ENCODE measurements around the gene MYBPHL. TPM values are rescaled to one million over a fixed set of nuclear protein-coding genes. Genes with fewer than 3 reads are reported as not detected.

Gene MYBPHL
- total RNA-seq, 4 donors from 2014 or later = not detected

DNA sequence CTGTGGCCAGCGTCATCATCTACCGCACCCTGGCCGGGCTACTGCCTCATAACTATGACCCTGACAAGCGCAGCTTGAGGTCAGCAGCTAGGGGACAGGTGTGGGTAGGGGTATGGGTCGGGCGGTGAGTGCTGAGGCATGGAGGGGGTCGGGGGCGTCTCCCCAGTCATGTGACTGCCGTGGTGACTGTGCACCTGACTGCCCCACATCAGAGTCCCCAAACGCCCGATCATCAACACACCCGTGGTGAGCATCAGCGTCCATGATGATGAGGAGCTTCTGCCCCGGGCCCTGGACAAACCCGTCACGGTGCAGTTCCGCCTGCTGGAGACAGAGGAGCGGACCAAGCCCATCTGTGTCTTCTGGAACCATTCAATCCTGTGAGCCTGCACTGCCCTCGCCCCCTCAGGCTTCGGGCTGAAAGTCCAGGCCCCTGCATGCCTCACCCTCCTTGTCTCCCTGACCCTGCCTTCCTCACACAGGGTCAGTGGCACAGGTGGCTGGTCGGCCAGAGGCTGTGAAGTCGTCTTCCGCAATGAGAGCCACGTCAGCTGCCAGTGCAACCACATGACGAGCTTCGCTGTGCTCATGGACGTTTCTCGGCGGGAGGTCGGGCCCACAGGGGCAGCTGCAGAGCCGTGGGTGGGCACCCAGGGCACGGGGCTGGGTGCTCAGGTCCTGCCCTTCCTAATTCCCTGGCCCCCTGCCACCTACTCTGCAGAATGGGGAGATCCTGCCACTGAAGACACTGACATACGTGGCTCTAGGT, 37.4 kb downstream of the MYBPHL start:
- H3K36me3 ChIP-seq = peaks cover 0 to 80% (median 0%) of the 10 kb centered on the region in 3 donors

GRCh38 chr1:109268431-109269211, 38.2 kb downstream of the MYBPHL start:
- no peaks in the 10 kb centered on the region for H3K27me3 ChIP-seq
- H3K9me3 ChIP-seq = no peaks in the 10 kb centered on the region
- H3K4me1 ChIP-seq = peaks cover 0 to 21% (median 4%) of the 10 kb centered on the region in 4 donors
- DNase-seq (ENCODE audit: low spot score in 2 of 2) = no peak
- H3K4me3 ChIP-seq = no peak overlapping the region
- peaks cover 0 to 82% (median 0%) of the 10 kb centered on the region in 3 donors for H3K36me3 ChIP-seq
- H3K27ac ChIP-seq = peak overlapping the region in 2 of 4 donors; percentile 28 to 66
- no peak for TF ChIP-seq POLR2A (IDR thresholded peaks at IDR 0.05)
- TF ChIP-seq CTCF (IDR thresholded peaks at IDR 0.05) = no peak
- no peak for TF ChIP-seq EP300 (IDR thresholded peaks at IDR 0.05)
- WGBS, 2 donors = 79 to 81% methylated on average over 21 to 23 of the region's 29 CpGs

More for the DNA sequence above, 37.4 kb downstream of the MYBPHL start:
- no peak for DNase-seq (ENCODE audit: low spot score in 2 of 2)
- no peak overlapping the region for H3K4me3 ChIP-seq
- H3K27me3 ChIP-seq = no peaks in the 10 kb centered on the region
- TF ChIP-seq CTCF (IDR thresholded peaks at IDR 0.05) (no peak), POLR2A (IDR thresholded peaks at IDR 0.05) (no peak), EP300 (IDR thresholded peaks at IDR 0.05) (no peak)
- peaks cover 0 to 21% (median 8%) of the 10 kb centered on the region in 4 donors for H3K4me1 ChIP-seq
- H3K9me3 ChIP-seq = no peaks in the 10 kb centered on the region
- WGBS, 2 donors = 83 to 84% methylated on average over 24 to 31 of the region's 33 CpGs
- H3K27ac ChIP-seq = peak overlapping the region in 1 of 4 donors; percentile 66

GRCh38 chr1:109267743-109268300, 39.0 kb downstream of the MYBPHL start:
- no peak for TF ChIP-seq EP300 (IDR thresholded peaks at IDR 0.05)
- TF ChIP-seq POLR2A (IDR thresholded peaks at IDR 0.05) = no peak
- TF ChIP-seq CTCF (IDR thresholded peaks at IDR 0.05) = no peak
- Histone ChIP-seq H3K36me3 (peaks cover 0 to 79% (median 0%) of the 10 kb centered on the region in 3 donors), H3K4me3 (no peak overlapping the region), H3K4me1 (peaks cover 0 to 23% (median 6%) of the 10 kb centered on the region in 4 donors), H3K27me3 (no peaks in the 10 kb centered on the region), H3K27ac (peak overlapping the region in 2 of 4 donors; percentile 28 to 66), H3K9me3 (no peaks in the 10 kb centered on the region)
- no peak for DNase-seq (ENCODE audit: low spot score in 2 of 2)
- WGBS, 2 donors = 88 to 95% methylated on average over 17 of the region's 17 CpGs

DNA sequence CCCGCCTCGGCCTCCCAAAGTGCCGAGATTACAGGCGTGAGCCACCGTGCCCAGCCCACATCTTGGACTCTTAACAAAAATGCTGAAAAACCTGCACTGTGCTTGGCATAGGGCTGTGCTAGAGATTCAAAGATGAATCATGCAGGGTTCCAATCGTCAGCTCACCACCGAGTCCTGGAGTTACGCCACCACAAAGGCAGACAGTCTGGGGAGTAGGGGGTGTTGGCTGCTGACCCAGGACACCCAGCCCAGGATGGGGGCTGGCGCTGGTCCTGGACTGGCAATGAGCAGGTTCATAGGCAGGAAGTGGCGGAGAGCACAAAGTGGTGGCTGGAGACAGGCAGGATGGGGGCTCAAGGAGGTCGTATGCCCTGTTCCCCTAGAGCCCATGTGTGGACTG, 39.8 kb downstream of the MYBPHL start:
- DNase-seq (ENCODE audit: low spot score in 2 of 2) = no peak
- 75 to 82% methylated on average over 10 to 11 of the region's 11 CpGs for WGBS, 2 donors
- peak overlapping the region in 1 of 4 donors; percentile 66 for H3K27ac ChIP-seq

DNA sequence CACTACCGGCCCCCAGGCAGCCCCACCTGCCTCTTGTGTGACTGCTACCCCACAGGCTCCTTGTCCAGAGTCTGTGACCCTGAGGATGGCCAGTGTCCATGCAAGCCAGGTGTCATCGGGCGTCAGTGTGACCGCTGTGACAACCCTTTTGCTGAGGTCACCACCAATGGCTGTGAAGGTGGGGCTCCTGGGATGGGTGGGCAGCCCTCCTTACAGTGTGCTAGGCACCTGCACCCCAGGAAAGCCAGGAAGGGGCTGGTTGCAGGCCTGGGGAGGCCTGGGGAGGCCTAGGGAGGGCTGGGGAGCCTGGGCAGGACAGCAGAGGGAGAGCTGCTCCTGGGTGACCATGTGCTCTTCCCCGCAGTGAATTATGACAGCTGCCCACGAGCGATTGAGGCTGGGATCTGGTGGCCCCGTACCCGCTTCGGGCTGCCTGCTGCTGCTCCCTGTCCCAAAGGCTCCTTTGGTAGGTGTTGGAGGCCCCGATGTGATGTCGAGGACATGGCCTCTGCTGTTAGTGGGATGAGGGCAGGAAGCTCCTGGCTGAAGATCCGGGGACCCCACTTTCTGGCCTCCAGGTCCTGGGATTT, 41.0 kb downstream of the MYBPHL start:
- Histone ChIP-seq H3K9me3 (no peaks in the 10 kb centered on the region), H3K27ac (peak overlapping the region in 1 of 4 donors; percentile 14), H3K36me3 (peaks cover 0 to 76% (median 0%) of the 10 kb centered on the region in 3 donors), H3K4me1 (peaks cover 0 to 21% (median 7%) of the 10 kb centered on the region in 4 donors), H3K27me3 (no peaks in the 10 kb centered on the region), H3K4me3 (no peak overlapping the region)
- WGBS, 2 donors = 90% methylated on average over 12 to 13 of the region's 13 CpGs
- no peak for TF ChIP-seq EP300 (IDR thresholded peaks at IDR 0.05)
- no peak for TF ChIP-seq POLR2A (IDR thresholded peaks at IDR 0.05)
- no peak for TF ChIP-seq CTCF (IDR thresholded peaks at IDR 0.05)
- no peak for DNase-seq (ENCODE audit: low spot score in 2 of 2)

More for the DNA sequence above, 39.8 kb downstream of the MYBPHL start:
- H3K36me3 ChIP-seq = peaks cover 0 to 72% (median 0%) of the 10 kb centered on the region in 3 donors
- H3K4me1 ChIP-seq = peaks cover 0 to 21% (median 7%) of the 10 kb centered on the region in 4 donors
- H3K4me3 ChIP-seq = no peak overlapping the region
- no peaks in the 10 kb centered on the region for H3K27me3 ChIP-seq
- no peaks in the 10 kb centered on the region for H3K9me3 ChIP-seq
- TF ChIP-seq EP300 (IDR thresholded peaks at IDR 0.05) = no peak
